Measurements from ENCODE around the gene NHSL2.
A peak's percentile ranks its signal among the peaks of the same experiment; 100 is the strongest.

Gene NHSL2

DNA sequence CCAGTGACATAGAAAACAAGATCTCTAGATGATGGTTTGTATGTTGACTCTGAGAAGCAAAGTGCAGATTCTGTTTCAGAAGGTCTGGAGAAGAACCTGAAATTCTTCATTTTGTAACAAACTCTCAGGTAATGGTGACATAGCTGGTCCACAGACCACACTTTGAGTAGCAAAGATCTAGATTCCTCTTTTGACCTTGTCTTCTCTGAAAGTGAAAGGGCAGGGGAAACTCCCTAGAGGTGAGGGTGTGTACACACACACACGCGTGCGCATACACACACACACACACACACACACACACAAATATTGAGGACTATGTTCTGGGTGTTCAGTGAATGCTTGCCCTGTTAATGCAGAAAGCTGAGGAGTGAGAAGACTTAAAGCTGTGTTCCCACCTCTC, 110.1 kb downstream of the NHSL2 start:
- DNase-seq: no peak

DNA sequence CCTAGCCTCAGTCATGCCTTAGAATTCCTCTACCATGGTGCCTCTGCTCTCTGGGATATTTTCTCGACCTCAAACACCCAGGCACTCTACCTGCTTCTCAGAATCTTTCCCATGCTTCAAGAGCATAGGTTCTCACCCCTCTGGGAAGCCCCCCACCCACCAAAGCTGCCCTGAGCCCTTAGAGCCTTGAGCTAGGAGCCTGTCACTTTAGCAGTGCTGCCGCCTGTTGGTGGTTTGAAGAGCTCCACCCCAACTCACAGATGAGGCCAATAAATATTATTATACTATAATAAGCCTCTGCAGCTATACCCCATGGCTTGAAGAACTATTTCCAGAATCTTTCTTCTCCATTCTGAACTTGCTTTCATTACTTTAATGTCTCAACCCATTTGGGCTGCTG, 111.3 kb downstream of the NHSL2 start:
- peak; percentile 23 for DNase-seq

DNA sequence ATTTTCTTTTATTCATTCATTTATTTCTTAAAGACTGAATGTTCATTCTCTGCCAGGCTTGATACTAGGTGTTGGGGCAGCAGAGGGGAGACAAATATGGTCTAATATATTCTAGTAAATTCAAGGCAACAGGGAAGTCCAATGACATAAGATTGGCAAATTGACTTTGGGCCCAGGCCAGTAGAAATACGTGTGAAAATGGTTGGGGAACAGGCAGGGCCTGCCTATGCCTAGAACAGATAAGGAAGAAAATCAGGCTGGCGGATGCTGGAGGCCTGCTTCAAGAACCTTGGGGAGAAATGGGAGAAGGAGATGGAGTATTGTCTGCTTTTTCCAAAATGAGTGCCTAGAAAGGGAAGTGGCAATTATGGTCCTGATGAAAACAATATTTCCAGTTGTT, 112.4 kb downstream of the NHSL2 start:
- DNase-seq: no peak

DNA sequence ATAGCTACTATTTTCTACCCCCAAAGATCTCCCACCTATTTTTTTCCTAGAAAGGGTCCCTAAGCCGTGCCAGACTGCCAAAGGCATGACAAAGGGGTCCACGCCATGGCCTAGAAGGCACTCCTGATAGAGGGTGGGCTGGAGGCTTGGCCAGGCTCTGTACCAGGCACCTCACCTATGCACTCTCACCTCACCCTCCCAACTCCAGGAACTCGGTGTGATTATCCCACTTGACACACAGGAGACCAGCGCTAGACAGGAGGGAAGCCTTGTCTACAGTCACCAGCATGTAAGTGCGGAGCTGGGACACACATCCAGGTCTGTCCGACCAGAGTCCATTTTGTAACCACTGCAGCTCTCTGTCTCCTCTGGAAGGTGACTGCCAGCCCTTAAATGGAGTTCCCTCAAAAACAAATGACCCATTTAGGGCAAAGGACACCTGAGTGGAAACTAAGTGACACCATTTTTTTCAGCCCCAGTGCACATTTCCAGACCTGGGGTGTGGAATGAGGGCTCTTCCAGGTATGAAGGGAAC, 114.7 kb downstream of the NHSL2 start:
- no peak for DNase-seq

DNA sequence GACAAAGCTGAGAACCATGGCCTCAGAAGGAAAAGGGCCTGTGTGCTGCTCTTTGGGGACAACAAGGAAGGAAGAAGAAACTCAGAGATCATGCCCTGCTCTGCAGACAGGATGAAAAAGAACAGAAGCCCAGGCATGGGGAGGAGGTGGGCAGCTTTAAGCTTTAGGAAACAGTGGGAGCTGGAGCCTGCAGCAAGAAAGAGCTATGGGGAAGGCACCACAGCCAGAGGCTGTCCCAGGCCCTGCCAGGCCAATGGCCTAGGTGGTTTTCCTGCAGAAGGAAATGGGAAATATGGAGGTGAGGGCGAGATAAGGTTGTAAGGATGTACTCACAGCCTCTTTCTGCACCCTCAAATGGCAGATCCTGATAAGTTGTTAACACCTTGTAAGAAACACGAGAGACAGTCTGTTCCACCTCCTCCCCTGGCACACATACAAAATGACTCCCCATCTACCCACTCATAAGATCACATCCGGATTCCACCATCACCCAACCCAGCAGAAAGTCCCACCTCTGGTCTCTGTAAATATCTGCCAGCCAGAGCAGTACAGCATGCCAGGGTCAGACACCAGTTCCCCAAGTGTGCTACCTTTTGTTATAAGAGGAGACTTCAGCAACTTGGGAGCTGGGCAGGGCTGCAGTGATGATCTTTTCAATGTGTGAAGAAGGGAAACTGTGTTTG, 115.8 kb downstream of the NHSL2 start:
- DNase-seq: no peak

DNA sequence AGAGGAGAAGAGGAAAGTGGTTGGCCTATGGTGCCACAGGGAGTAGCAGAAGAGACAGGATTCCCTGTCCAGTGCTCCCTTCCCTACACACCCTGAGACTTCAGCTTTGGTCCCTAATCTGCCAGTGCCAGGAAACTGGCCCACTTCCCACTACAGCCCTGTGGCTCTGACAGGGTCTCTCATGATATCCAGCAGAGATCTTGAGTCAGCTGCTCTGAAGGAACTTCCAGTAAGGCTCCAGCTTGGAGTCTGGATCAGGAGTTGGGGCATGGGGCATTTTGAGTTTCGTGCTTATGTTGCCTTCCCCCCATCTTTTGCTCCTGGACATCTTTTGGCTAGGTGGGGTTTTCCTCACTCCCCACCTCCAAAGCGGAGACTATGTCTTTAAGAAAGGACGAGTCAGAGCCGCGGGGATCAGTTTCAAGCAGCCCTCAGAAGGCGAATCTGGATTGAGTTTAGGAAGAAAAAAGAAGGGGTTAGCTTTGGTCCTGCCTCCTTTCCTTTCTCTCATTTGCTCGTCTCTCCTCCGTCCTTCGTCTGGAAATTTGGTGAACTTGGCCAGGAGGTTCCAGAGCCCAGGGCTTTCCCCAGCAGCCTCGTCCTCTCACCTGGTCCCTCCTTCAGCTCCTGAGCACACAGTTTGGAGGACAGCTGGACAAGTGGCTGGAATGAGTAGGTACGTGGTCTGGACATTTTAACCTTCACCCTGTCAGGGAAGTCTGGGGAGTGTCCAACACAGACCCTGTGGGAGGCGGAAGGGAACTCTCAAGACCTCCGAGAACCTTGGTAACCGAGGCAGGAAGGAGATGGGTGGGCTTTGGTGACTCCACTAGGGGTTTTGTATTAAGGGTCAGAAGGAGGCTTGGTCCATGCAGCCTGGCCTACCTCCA, 116.6 kb downstream of the NHSL2 start:
- no peak for DNase-seq

DNA sequence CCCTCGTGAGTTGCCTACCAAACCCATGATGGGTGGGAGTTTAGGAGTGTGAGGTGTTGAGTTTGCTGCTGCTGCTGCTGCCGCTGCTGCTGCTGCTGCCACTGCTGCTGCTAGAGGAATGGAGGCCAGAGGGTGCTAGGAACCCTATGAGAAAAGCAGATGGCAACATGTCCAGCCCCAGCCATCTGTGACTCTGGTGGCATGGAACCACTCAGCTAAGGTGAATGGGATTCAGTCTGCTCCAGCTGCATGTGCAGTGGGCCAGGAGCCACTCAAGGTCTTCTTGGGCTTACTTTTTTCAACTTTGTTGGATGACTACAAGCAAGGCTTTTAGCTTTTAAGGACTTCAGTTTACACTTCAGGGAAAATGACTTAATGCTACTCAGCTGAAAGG, 117.3 kb downstream of the NHSL2 start:
- no peak for DNase-seq

DNA sequence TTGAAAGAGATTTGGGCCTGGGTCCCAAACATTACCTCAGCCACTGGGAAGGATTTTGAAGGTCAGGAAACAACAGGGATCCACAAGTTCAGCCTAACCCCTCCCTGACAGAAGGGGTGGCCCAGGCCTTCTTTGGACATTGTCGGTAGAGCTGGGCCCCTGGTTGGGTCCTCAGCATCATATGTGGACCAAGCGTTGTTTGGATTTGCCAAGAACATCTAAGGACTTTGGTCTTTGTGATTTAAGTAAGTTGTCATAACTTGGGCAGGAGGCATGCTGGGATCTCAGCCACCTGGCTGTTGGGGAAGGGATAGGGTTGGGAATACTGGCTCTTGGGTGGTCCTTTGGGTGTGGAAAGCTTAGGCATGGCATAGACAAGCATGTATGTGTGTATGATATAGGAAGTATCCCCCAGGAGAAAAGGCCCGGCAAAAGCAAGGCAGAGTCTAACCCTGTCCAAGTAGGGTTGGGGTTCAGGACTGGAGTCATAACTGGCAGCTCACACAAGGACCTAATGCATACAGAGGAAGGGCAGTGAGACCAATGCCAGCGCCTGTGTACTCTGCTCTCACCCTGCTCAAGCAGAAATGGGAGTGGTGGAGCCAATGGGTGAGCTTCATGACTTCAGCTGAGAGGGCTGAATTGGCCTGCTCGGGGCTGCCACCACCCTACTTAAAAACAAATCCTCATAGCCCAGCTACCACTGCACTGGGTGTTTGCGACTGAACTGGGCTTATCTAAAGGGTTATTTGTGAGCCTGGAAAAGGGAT, 118.2 kb downstream of the NHSL2 start:
- DNase-seq: no peak

DNA sequence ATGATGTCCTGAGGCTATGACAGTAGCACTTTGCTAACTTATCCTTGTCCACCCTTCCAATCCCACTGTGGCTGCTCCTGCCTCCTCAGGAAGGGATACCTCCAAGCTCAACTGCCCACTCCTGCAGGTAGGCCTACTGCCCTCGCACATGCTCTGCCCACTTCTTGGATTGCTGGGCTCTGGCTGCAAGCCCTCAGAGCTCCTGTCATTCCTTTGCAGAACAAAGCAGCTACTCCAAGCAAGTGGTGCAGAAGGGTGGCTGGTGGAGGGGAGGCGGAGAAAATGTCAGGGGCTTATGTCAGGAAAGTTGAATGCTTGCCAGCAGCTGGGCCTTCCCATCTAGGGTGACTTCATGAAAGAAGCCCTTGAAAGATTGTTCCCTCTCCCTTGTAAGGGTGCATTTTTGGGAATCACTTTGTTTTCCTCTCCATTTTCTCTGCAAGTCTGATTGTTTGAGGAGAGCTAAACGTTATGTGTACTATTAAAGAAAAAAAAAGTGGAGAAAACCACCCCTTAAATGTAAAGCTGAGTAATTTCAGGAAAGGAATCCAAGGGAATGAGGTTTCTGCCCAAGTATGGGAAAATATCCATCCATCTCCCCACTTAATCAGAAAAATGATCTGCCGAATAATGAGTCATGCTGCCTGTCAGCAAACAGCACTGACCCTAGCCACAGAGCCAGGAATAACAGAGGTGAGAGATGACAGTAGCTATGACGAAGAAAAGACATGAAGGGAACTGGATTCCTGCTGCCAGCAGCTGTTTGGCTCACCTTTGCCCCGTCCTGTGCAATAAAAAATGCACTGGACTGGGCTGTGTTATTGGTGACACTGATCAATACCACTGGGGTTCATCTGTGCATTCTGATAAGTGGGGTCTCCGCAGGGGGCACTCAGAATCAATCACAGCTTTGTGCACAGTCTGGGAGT, 119.1 kb downstream of the NHSL2 start:
- DNase-seq: no peak

DNA sequence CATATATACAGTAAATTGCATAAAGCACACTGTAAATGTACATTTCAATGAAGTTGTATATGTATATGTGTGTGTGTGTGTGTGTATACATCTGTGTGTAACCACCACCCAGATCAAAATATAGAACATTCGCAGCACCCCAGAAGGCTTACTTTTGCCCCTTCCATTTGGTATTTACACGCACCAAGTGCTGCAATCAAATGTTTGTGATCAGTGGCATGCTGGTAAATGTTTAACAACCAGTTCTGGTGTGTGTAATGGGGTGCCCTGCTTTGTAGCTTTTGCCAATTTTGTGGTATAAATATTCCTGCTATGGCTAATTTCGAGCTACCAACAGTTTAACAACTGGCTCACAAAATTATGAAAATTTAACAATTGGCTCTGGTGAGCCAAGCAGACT, 119.8 kb downstream of the NHSL2 start:
- no peak for DNase-seq

DNA sequence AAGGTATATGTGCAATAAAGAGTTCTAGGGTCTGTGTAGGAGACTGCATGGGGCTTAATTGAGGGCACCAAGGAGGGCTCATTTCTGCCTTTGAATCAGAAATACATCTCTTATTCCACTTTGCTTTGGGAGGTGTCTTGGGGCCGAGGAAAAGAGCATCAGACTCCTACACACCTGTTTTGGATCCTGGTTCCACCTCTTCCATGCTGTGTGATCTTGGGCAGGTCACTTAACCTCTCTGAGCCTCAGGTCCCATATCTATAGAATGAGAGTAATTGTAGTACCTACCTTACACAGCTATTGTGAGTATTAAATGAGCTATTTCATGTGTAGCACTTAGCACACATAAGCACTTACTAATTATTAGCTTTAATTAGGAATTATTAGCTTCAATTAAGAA, 120.5 kb downstream of the NHSL2 start:
- no peak for DNase-seq

DNA sequence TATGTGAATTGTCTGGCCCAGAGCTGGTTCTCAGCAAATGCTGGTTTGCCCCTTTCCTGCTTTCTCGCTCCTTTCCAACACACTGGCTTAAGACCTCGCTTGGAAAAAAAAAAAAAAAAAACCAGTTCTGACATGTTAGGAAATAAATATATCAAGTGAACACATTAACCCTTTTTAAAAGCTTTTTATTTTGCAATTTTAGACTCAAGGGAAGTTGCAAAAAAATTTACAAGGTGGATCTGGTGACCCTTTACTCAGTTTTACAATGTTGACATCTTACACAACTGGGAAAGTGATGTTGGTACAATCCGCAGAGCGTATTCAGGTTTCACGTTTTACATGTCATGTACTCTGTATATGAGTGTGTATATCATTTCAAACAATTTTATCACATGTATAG, 121.0 kb downstream of the NHSL2 start:
- DNase-seq: no peak

DNA sequence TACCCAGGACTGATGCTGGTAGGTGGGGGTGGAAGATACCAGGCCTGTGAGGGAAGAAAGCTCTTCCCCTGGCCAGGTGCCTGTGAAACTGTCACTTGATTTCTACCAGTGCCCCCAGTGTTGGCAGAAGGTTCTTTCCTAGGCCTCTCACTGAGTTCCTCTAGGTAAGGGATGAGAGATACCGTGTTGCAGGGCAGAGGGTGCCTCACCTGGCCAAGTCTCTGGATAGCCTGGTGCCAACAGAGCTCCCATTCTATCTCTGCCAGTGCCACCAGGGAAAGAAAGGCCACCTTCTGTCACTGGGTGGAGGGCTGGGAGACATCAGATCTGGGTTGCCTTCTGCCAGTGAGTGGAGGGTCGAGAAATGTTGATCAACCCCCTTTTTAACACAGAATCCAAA, 127.0 kb downstream of the NHSL2 start:
- DNase-seq: no peak

DNA sequence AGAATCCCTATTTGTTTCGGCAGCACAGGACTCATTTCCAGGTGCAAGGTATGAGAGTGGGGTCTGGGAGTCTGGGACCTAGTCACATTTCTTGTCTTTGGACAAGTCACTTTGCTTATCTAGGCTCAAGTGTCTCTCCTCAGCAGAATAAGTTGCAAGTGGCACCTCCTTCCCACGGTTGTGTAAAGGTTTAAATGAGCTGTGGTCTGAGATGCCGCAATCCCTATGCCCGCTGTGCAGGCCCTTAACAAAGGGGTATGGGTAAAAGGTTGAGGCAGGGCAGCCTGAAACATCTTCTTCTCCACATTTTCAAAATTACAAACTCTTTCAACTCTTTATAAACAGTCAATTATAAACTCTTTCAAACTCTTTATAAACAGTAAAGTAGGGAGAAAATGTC, 127.4 kb downstream of the NHSL2 start:
- DNase-seq: no peak

DNA sequence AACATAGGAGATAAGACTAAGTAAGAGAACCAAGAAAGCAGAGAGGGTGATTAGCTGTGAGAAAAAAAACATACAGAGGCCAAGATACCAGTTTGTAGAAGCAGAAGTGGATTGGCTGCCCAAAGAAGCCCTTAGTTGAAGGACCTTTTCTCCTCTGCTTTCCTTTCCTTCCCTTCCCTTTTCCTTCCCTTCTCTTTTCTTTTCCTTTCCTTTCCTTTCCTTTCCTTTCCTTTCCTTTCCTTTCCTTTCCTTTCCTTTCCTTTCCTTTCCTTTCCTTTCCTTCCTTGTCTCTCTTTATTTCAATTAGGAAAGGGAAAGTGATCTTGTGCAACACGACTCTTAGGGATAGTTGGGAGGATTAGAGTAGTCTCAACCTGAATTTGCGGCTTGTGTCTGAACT, 128.2 kb downstream of the NHSL2 start:
- no peak for DNase-seq

DNA sequence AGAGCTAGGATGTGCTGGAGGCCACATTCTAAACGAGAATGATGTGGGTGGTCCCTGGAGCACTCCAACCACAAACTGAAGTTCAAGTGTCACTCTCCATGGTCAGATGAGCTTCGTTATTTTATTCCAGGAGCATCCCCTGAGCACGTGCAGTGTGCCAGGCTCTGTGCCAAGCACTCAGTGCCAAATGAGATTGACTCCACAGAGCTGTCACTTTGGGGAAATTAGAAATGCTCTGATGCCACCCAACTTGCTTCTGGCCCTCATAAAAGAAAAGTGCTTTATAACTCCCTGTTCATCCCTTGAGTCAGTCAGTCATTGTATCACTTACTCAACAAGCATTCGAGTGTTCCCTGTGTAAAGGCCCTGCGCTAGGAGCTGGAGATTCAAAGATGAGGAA, 129.9 kb downstream of the NHSL2 start:
- DNase-seq: no peak

DNA sequence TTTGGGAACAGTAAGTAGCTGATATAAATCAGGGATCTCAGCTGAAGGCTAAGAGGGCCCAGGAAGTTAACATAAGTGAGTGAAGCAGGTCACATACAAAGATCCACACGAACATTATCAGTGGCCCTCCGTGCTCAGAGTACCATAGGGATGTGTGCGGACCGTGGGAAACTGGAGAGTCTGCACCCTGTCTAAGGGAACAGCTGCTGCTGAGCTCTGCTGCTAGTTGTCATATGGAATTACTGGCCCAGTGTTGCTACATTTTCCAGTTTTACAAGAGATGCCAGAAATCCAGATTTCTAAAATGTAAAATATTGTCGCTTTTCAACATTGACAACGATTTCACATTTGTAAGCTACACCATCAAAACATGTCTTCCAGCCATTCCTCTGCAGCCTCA, 130.5 kb downstream of the NHSL2 start:
- no peak for DNase-seq

DNA sequence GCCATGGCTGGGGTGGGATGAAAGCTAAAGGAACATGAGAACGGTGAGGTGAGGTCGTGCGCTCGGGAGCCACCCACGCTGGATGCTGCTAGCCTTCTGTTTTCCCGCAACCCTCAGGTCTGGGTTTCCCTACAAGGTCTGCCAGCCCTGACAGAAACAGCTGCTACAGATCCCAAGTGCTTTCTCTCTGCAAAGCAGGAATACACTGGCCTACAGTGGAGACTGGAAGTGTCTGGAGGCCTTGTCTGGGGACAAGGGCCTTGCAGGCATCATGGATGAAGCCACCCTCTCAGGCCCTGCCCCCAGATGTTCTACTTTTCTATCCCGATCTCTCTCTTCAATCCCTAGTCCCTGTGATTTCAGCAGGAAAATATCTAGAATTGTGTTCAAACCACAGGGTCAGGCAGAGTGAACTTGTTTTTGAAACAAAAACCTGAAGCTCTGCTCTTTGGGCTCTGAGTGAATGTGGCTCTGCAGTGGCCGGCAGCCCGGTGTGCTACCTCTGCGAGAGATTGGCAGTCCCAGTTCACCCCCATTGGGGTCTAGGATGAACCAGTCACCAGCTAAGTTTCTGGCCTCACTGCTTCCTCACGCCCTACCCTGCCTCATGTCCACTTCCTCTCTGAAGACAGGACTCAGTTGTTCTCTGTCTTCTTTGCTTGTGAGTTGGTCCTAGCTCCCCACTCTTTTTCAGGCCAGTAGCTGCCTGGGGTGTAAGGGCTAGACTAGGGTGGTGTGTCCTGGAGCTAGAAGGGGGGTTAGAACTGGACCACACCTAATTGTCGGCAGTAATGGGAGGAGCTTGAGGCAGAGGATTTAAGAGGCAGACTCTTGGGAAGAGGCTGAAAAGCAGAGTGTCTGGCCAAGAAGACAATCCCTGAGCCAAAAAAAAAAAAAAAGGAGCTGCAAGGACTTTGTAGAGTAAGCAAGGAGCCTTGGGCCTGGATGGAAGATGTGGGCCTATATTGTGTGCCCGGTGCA, 131.5 kb downstream of the NHSL2 start:
- DNase-seq: no peak

DNA sequence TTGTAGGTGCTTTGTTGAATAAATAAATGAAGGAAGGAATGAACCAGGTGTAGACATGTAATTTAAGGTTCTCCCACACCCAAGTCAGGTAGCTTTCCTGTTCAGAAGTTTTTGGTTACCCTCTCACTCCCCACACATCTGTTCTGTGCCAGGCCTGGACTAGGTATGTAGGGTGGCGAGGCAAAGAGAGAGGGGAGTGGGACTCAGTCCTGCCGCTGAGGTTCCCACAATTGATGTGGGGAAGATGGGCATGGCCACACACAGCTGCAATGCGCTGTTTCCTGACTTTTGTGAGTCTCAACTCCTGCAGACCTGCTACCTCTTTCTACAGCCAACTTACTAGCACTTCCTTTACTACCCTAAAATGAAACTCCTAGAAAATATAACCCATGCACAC, 132.2 kb downstream of the NHSL2 start:
- DNase-seq: no peak

DNA sequence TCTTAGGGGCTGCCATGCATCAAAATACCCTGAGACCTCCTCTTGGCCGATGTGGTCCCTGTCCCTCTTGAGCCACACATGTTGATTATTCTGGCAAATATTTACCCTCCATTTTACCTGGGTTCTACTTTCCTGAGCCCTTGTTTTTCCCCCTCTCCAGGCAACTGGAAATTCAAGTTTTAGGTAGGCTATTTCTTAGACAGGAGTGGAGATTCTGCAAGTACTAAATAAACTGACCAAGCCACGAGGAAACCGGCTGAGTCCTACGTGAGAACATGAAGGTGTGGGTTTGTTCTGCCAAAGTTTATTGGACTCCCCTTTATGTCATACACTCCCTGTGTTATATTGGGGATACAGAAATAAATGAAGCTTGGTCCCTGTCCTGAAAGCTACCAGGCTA, 133.0 kb downstream of the NHSL2 start:
- DNase-seq: no peak

DNA sequence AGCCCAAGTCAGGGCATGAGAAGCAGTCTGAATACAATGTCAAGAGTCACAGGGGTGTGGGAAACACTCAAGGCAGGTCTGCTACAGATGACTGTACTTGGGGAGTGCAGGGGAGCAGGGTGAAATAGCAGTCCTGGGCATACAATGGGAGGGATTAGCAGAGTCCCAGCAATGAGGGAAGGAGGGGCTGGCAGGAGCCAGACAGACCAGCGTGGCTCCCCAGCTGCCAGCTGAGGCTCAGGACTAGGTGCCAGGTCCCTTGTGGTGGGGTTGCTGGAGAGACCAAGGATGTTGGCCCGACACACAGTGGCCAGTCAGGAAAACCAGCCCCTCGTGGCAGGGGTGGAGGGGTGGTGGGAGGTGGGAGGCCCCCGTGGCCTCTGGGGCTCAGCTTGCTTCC, 134.5 kb downstream of the NHSL2 start:
- DNase-seq: no peak
